Coronary artery (tissue), 2 donors: Measurements from ENCODE around the gene PHPT1.

ENCODE experiments used
- DNase-seq: peaks from one replicate; pipeline ENCODE4 v3.0.0-alpha.2; 2017; ENCODE audit warnings: low spot score
- H3K27ac ChIP-seq, 2 donors: fragments of 200-600 bp; sonication (generic); one replicate each; pipeline ENCODE4 v1.5.1; 2016 to 2019
- H3K4me3 ChIP-seq: fragments of 200-600 bp; sonication (generic); 2 replicates; pipeline ENCODE4 v1.5.1; 2016; ENCODE audit warnings: mild to moderate bottlenecking, moderate library complexity
- CTCF ChIP-seq: fragments of 200-600 bp; sonication (generic); IDR thresholded peaks from one replicate; pipeline ENCODE4 v1.5.1; 2019; ENCODE audit warnings: antibody characterized with exemption

The PHPT1 gene

GRCh38 chr9:136814725-136815421 lies 34.3 kb upstream of the PHPT1 start:
- DNase-seq: no peak
- Histone ChIP-seq H3K4me3 (no peak overlapping the region), H3K27ac (no peak overlapping the region)
- TF ChIP-seq CTCF: no peak

GRCh38 chr9:136815422-136815782 lies 33.8 kb upstream of the PHPT1 start:
- TF ChIP-seq CTCF: no peak
- H3K4me3 ChIP-seq: no peak overlapping the region
- no peak overlapping the region for H3K27ac ChIP-seq
- no peak for DNase-seq

GRCh38 chr9:136820971-136821825 lies 28.0 kb upstream of the PHPT1 start:
- no peak overlapping the region for H3K27ac ChIP-seq
- DNase-seq: no peak
- H3K4me3 ChIP-seq: peak overlapping the region; percentile 68
- TF ChIP-seq CTCF: no peak

- Histone ChIP-seq H3K4me3 (peak overlapping the region; percentile 68), H3K27ac (no peak overlapping the region)
- TF ChIP-seq CTCF: no peak
- DNase-seq: no peak
Observed at GRCh38 chr9:136821826-136822544, 27.2 kb upstream of the PHPT1 start.

DNA sequence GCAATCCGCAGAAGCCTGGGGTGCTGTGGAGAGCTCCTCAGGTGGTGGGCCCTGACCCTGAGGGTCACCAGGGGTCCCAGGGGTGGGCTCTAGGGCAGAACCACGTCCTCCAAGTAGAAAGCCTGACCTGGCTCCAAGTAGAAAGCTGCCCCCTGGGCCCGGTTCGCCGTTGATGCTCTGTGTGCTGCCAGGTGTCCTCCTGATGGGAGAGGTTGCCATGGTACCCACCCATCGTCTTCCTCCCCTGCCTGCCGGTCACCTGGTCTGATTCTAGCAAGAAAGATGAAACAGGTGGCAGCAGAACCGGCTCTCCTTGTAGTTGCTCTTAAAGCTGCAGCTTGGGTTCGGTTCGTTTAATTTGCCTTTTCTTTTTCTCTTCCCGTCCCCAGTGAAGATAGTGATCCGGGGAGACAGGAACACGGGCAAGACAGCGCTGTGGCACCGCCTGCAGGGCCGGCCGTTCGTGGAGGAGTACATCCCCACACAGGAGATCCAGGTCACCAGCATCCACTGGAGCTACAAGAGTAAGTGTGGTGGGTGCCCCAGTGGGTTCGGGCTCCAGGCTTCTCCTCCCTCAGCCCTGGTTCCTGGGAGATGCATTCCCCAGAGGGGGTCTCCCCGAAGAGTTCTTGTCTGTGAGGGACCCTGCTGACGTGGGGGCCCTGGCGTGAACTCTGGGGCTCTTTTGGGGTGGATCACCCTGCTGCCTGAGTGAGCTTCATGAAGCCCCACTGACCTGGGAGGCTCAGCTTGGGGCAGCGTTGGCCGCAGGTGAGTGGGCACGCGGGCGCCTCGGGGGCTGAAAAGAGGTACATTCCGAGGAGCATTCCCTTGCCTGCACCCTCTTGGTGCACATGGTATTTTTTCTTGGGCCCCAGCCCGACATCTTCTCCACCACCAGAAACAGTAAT lies 25.8 kb upstream of the PHPT1 start:
- no peak overlapping the region for H3K4me3 ChIP-seq
- TF ChIP-seq CTCF: no peak
- DNase-seq: no peak
- no peak overlapping the region for H3K27ac ChIP-seq

GRCh38 chr9:136824496-136825225 lies 24.5 kb upstream of the PHPT1 start:
- no peak for DNase-seq
- no peak overlapping the region for H3K4me3 ChIP-seq

More at GRCh38 chr9:136824496-136825225, 24.5 kb upstream of the PHPT1 start:
- TF ChIP-seq CTCF: no peak
- H3K27ac ChIP-seq: no peak overlapping the region
